Measurements from ENCODE around the gene ZNF521. TPM values are rescaled to one million over a fixed set of nuclear protein-coding genes. Genes with fewer than 3 reads are reported as not detected.

The ZNF521 gene
- total RNA-seq, 1 experiment from 2014 or later: not detected

- ChIA-PET CTCF (no interaction called here), POLR2A (ENCODE audit: low non-redundant PET) (no interaction called here)
- no peaks in the 10 kb centered on the region for H3K36me3 ChIP-seq (ENCODE audit: insufficient read depth, low read length, poor library complexity, severe bottlenecking)
- intact Hi-C loops (cut with micrococcal nuclease; ENCODE audit: unreplicated experiment): no loop called here
- TF ChIP-seq CTCF (conservative IDR thresholded peaks at IDR 0.05; ENCODE audit: low read depth, low read length): no peak
- no peak for TF ChIP-seq EZH2 (IDR thresholded peaks at IDR 0.05; ENCODE audit: borderline replicate concordance, low read depth, low read length, poor library complexity, severe bottlenecking)
- H3K27ac ChIP-seq (ENCODE audit: low read depth, low read length, poor library complexity, severe bottlenecking): no peak overlapping the region
- BruUV-seq (replicated peaks): no TSS peak
- no peaks in the 10 kb centered on the region for H3K4me1 ChIP-seq (ENCODE audit: insufficient read depth, low read length, poor library complexity, severe bottlenecking)
- H3K9me3 ChIP-seq (ENCODE audit: low read depth, low read length, poor library complexity, severe bottlenecking): no peaks in the 10 kb centered on the region
- no peak overlapping the region for H3K4me3 ChIP-seq (ENCODE audit: low read depth, low read length, poor library complexity, severe bottlenecking)
- peaks cover 3% of the 10 kb centered on the region for H3K27me3 ChIP-seq (replicated peaks; ENCODE audit: insufficient read depth, low read depth, low read length, poor library complexity)
- no peak for DNase-seq (ENCODE audit: low spot score)
These were observed 25.5 kb downstream of the ZNF521 start for GRCh38 chr18:25326361-25326952.

- CTCF ChIA-PET: no interaction called here
These were observed 29.2 kb downstream of the ZNF521 start for GRCh38 chr18:25322806-25323205.

GRCh38 chr18:25316381-25317018 lies 35.5 kb downstream of the ZNF521 start:
- Histone ChIP-seq H3K36me3 (ENCODE audit: insufficient read depth, low read length, poor library complexity, severe bottlenecking) (no peaks in the 10 kb centered on the region), H3K27ac (ENCODE audit: low read depth, low read length, poor library complexity, severe bottlenecking) (no peak overlapping the region), H3K4me1 (ENCODE audit: insufficient read depth, low read length, poor library complexity, severe bottlenecking) (no peaks in the 10 kb centered on the region), H3K4me3 (ENCODE audit: low read depth, low read length, poor library complexity, severe bottlenecking) (no peak overlapping the region), H3K27me3 (replicated peaks; ENCODE audit: insufficient read depth, low read depth, low read length, poor library complexity) (no peaks in the 10 kb centered on the region), H3K9me3 (ENCODE audit: low read depth, low read length, poor library complexity, severe bottlenecking) (no peaks in the 10 kb centered on the region)
- intact Hi-C loops (cut with micrococcal nuclease; ENCODE audit: unreplicated experiment): no loop called here
- TF ChIP-seq EZH2 (IDR thresholded peaks at IDR 0.05; ENCODE audit: borderline replicate concordance, low read depth, low read length, poor library complexity, severe bottlenecking) (no peak), CTCF (conservative IDR thresholded peaks at IDR 0.05; ENCODE audit: low read depth, low read length) (no peak)
- ChIA-PET POLR2A (ENCODE audit: low non-redundant PET) (no interaction called here), CTCF (no interaction called here)
- BruUV-seq (replicated peaks): no TSS peak
- DNase-seq (ENCODE audit: low spot score): no peak

More at GRCh38 chr18:25322806-25323205, 29.2 kb downstream of the ZNF521 start:
- POLR2A ChIA-PET (ENCODE audit: low non-redundant PET): no interaction called here
- no TSS peak for BruUV-seq (replicated peaks)
- Histone ChIP-seq H3K36me3 (ENCODE audit: insufficient read depth, low read length, poor library complexity, severe bottlenecking) (no peaks in the 10 kb centered on the region), H3K27me3 (replicated peaks; ENCODE audit: insufficient read depth, low read depth, low read length, poor library complexity) (peaks cover 3% of the 10 kb centered on the region), H3K9me3 (ENCODE audit: low read depth, low read length, poor library complexity, severe bottlenecking) (no peaks in the 10 kb centered on the region), H3K4me3 (ENCODE audit: low read depth, low read length, poor library complexity, severe bottlenecking) (no peak overlapping the region), H3K27ac (ENCODE audit: low read depth, low read length, poor library complexity, severe bottlenecking) (no peak overlapping the region), H3K4me1 (ENCODE audit: insufficient read depth, low read length, poor library complexity, severe bottlenecking) (no peaks in the 10 kb centered on the region)
- intact Hi-C loops (cut with micrococcal nuclease; ENCODE audit: unreplicated experiment): no loop called here
- no peak for DNase-seq (ENCODE audit: low spot score)
- TF ChIP-seq EZH2 (IDR thresholded peaks at IDR 0.05; ENCODE audit: borderline replicate concordance, low read depth, low read length, poor library complexity, severe bottlenecking) (no peak), CTCF (conservative IDR thresholded peaks at IDR 0.05; ENCODE audit: low read depth, low read length) (no peak)
